GM08714 (cell line): ENCODE results near the gene EEF1G.

ENCODE experiments used
- H3K4me3 ChIP-seq: fragments of 200-500 bp; sonication (Bioruptor generic); 2 replicates; pipeline ENCODE4 v1.5.1; 2014; ENCODE audit warnings: mild to moderate bottlenecking, low read length, inconsistent platforms
- ZNF274 ChIP-seq: IDR thresholded peaks from 2 replicates; pipeline ENCODE4 v1.6.1; 2012; ENCODE audit warnings: mild to moderate bottlenecking, low read depth, low read length

EEF1G gene

GRCh38 chr11:62610814-62611704 lies 37.4 kb upstream of the EEF1G start:
- peak overlapping the region; percentile 78; the same call in 1 of the 2 replicates for H3K4me3 ChIP-seq
- no peak for TF ChIP-seq ZNF274

GRCh38 chr11:62610403-62610802 lies 36.7 kb upstream of the EEF1G start:
- H3K4me3 ChIP-seq: no peak overlapping the region
- TF ChIP-seq ZNF274: no peak

- TF ChIP-seq ZNF274: no peak
- no peak overlapping the region for H3K4me3 ChIP-seq
These were observed 35.1 kb upstream of the EEF1G start for GRCh38 chr11:62608776-62609175.

GRCh38 chr11:62607714-62608113 lies 34.0 kb upstream of the EEF1G start:
- H3K4me3 ChIP-seq: no peak overlapping the region
- no peak for TF ChIP-seq ZNF274

- no peak for TF ChIP-seq ZNF274
- H3K4me3 ChIP-seq: no peak overlapping the region
These were observed 32.2 kb upstream of the EEF1G start for GRCh38 chr11:62605902-62606301.

- H3K4me3 ChIP-seq: no peak overlapping the region
- TF ChIP-seq ZNF274: no peak
These were observed 31.8 kb upstream of the EEF1G start for GRCh38 chr11:62605467-62605866.

GRCh38 chr11:62604460-62605120 lies 30.9 kb upstream of the EEF1G start:
- TF ChIP-seq ZNF274: no peak
- H3K4me3 ChIP-seq: no peak overlapping the region

GRCh38 chr11:62603776-62604299 lies 30.1 kb upstream of the EEF1G start:
- no peak for TF ChIP-seq ZNF274
- no peak overlapping the region for H3K4me3 ChIP-seq

GRCh38 chr11:62603072-62603408 lies 29.3 kb upstream of the EEF1G start:
- H3K4me3 ChIP-seq: no peak overlapping the region
- TF ChIP-seq ZNF274: no peak

GRCh38 chr11:62602141-62603071 lies 28.7 kb upstream of the EEF1G start:
- peak overlapping the region; percentile 26; the same call in 1 of the 2 replicates for H3K4me3 ChIP-seq
- no peak for TF ChIP-seq ZNF274

GRCh38 chr11:62601372-62602140 lies 27.9 kb upstream of the EEF1G start, which contains the start of gene MTA2:
TSS of gene MTA2 (minus strand) at chr11:62601865. CDS start at chr11:62601450, 415 bp downstream.
- H3K4me3 ChIP-seq: peak within 1 kb of the TSS; percentile 96
- no peak for TF ChIP-seq ZNF274

- no peak for TF ChIP-seq ZNF274
- H3K4me3 ChIP-seq: peak overlapping the region; percentile 96
These were observed 27.4 kb upstream of the EEF1G start for GRCh38 chr11:62601122-62601371.

- TF ChIP-seq ZNF274: no peak
- H3K4me3 ChIP-seq: peak overlapping the region; percentile 96
These were observed 26.9 kb upstream of the EEF1G start for GRCh38 chr11:62600367-62601121.
